Measurements from ENCODE around the gene SPART. TPM values are rescaled to one million over a fixed set of nuclear protein-coding genes. Genes with fewer than 3 reads are reported as not detected.

The SPART gene
- total RNA-seq, 1 experiment from 2014 or later, result 48.5 TPM

Other genes with a start within 250 kb of the SPART start
- gene DCLK1, start 215.0 kb downstream of the SPART start, total RNA-seq (2014; rRNA removed; shearing (Covaris generic)), result 7.0 and 8.9 TPM in 2 replicates
- 0.17 and 0.24 TPM in 2 replicates for gene SOHLH2, start 131.8 kb downstream of the SPART start, total RNA-seq (2014; rRNA removed; shearing (Covaris generic))
- 1.3 and 5.6 TPM in 2 replicates for gene CCDC169, start 48.6 kb downstream of the SPART start, total RNA-seq (2014; rRNA removed; shearing (Covaris generic))
- 3.1 and 4.9 TPM in 2 replicates for gene CCNA1, start 86.1 kb upstream of the SPART start, total RNA-seq (2014; rRNA removed; shearing (Covaris generic))